PC-9 (cell line): ENCODE results near the gene LKAAEAR1. TPM values are rescaled to one million over a fixed set of nuclear protein-coding genes. Genes with fewer than 3 reads are reported as not detected.
A peak's percentile ranks its signal among the peaks of the same experiment; 100 is the strongest.

Experiments
- BruUV-seq: library from RNA; stranded (reverse); fragments of 400-500 nt; replicated peaks from 2 replicates; lab custom pipeline; 2021; lab: Mats Ljungman, UMichigan
- CTCF ChIA-PET: fragments of 300-600 bp; sonication (Branson Sonifier 250); formaldehyde crosslinking; loops from one replicate; lab custom pipeline; 2022; ENCODE audit warnings: antibody characterized with exemption; lab: Charles Lee
- POLR2A ChIA-PET: fragments of 300-600 bp; sonication (Branson Sonifier 250); formaldehyde crosslinking; loops from one replicate; lab custom pipeline; 2022; ENCODE audit warnings: antibody characterized with exemption; ENCODE audit not compliant: unreplicated experiment; lab: Charles Lee
- DNase-seq, 2 experiments: peaks; one replicate each; pipeline versions ENCODE4 v3.0.0 to v3.0.0-alpha.2; 2015 to 2022; ENCODE audit warnings: mixed read lengths in 1 of 2
- H2AFZ ChIP-seq: fragments of 200-600 bp; sonication (generic); 2 replicates; pipeline ENCODE4 v1.8.1; 2017; ENCODE audit warnings: antibody characterized with exemption
- H3F3A ChIP-seq: fragments of 200-600 bp; sonication (generic); 2 replicates; pipeline ENCODE4 v1.8.1; 2017; ENCODE audit warnings: antibody characterized with exemption, mild to moderate bottlenecking, low read depth; ENCODE audit not compliant: insufficient read depth
- H3K27ac ChIP-seq: fragments of 200-600 bp; sonication (generic); 2 replicates; pipeline ENCODE4 v1.6.1; 2016; ENCODE audit warnings: mixed run types
- H3K27me3 ChIP-seq: fragments of 200-600 bp; sonication (generic); 2 replicates; pipeline ENCODE4 v1.6.1; 2016; ENCODE audit warnings: low read depth, mixed run types; ENCODE audit not compliant: insufficient read depth
- H3K36me3 ChIP-seq: fragments of 200-600 bp; sonication (generic); 2 replicates; pipeline ENCODE4 v1.6.1; 2016; ENCODE audit warnings: low read depth, mixed run types
- H3K4me1 ChIP-seq: fragments of 200-600 bp; sonication (generic); replicated peaks from 2 replicates; pipeline ENCODE4 v1.6.1; 2016; ENCODE audit warnings: mixed run types; ENCODE audit not compliant: insufficient read depth
- H3K4me2 ChIP-seq: fragments of 200-600 bp; sonication (generic); 2 replicates; pipeline ENCODE4 v1.6.1; 2017; ENCODE audit warnings: mixed run types
- H3K4me3 ChIP-seq: fragments of 200-600 bp; sonication (generic); 2 replicates; pipeline ENCODE4 v1.6.1; 2016; ENCODE audit warnings: mixed run types
- H3K79me2 ChIP-seq: fragments of 200-600 bp; sonication (generic); 2 replicates; pipeline ENCODE4 v1.6.1; 2017; ENCODE audit warnings: low read depth, mixed run types
- H3K9me2 ChIP-seq: fragments of 200-600 bp; sonication (generic); 2 replicates; pipeline ENCODE4 v1.8.1; 2017; ENCODE audit warnings: mild to moderate bottlenecking; ENCODE audit not compliant: insufficient read depth
- H3K9me3 ChIP-seq: fragments of 200-600 bp; sonication (generic); 2 replicates; pipeline ENCODE4 v1.8.1; 2016; ENCODE audit warnings: low read depth; ENCODE audit not compliant: insufficient read depth
- H4K20me1 ChIP-seq: fragments of 200-600 bp; sonication (generic); 2 replicates; pipeline ENCODE4 v1.8.1; 2017; ENCODE audit not compliant: insufficient read depth
- CTCF ChIP-seq: fragments of 200-600 bp; sonication (generic); conservative IDR thresholded peaks from 2 replicates; pipeline ENCODE4 v1.6.1; 2017; ENCODE audit warnings: mixed run types, antibody characterized with exemption, mild to moderate bottlenecking, moderate library complexity
- EZH2 ChIP-seq: fragments of 200-600 bp; sonication (generic); IDR thresholded peaks from 2 replicates; pipeline ENCODE4 v1.8.0; 2017; ENCODE audit warnings: antibody characterized with exemption, low read depth
- intact Hi-C: fragments of 100-400 bp; cut with micrococcal nuclease; formaldehyde crosslinking; loops from one replicate; pipeline ENCODE4 v1.10.0; 2022; ENCODE audit not compliant: unreplicated experiment
- total RNA-seq: library from RNA; stranded (reverse); gene quantifications from 2 replicates; pipeline ENCODE4 v1.2.3, GENCODE V29; 2021

Gene LKAAEAR1
- total RNA-seq, 1 experiment from 2014 or later: not detected

GRCh38 chr20:64040231-64041039, 43.8 kb downstream of the LKAAEAR1 start:
- Histone ChIP-seq H3K27me3 (peaks cover 20% of the 10 kb centered on the region; the same call in 1 of the 2 replicates), H3K9me3 (no peaks in the 10 kb centered on the region), H3K4me1 (peaks cover 26% of the 10 kb centered on the region), H3K4me2 (no peak overlapping the region), H3K4me3 (no peak overlapping the region), H3F3A (peaks cover 26% of the 10 kb centered on the region), H3K36me3 (no peaks in the 10 kb centered on the region), H4K20me1 (0 out of 2 replicates have a peak, but pooled peaks cover 3% of the 10 kb centered on the region), H3K27ac (no peak overlapping the region), H2AFZ (no peak overlapping the region), H3K79me2 (no peaks in the 10 kb centered on the region), H3K9me2 (no peaks in the 10 kb centered on the region)
- no peak for TF ChIP-seq CTCF
- no peak for TF ChIP-seq EZH2
- POLR2A ChIA-PET: interaction anchor here (0.6 kb wide), 2 partner anchors 501 to 1166 kb away, joined by 3 to 6 read pairs; no protein-coding TSS in a partner anchor
- CTCF ChIA-PET: interaction anchor here (1.0 to 1.1 kb wide), 2 partner anchors 60 to 80 kb away, joined by 7 read pairs; no protein-coding TSS in a partner anchor
- intact Hi-C loops: no loop called here
- DNase-seq: no peak
- BruUV-seq: no TSS peak

GRCh38 chr20:64039293-64040160, 44.7 kb downstream of the LKAAEAR1 start:
- ChIA-PET CTCF (interaction anchor here (1.1 to 1.6 kb wide), 6 partner anchors 15 to 501 kb away, joined by 4 to 7 read pairs (median 6); no protein-coding TSS in a partner anchor), POLR2A (interaction anchor here (0.6 to 1.4 kb wide), 2 partner anchors 59 to 501 kb away, joined by 3 to 6 read pairs; partner anchors contain the start of gene PRPF6)
- no peaks in the 10 kb centered on the region for H3K79me2 ChIP-seq
- 0 out of 2 replicates have a peak, but pooled peaks cover 4% of the 10 kb centered on the region for H4K20me1 ChIP-seq
- H3K36me3 ChIP-seq: no peaks in the 10 kb centered on the region
- H2AFZ ChIP-seq: peak overlapping the region; percentile 97
- H3K4me3 ChIP-seq: peak overlapping the region; percentile 96
- no peaks in the 10 kb centered on the region for H3K9me2 ChIP-seq
- peaks cover 20% of the 10 kb centered on the region; the same call in 1 of the 2 replicates for H3K27me3 ChIP-seq
- no peak overlapping the region for H3K27ac ChIP-seq
- TF ChIP-seq EZH2 (no peak), CTCF (peak; percentile 20; the same call in 1 of the 2 replicates)
- H3K9me3 ChIP-seq: no peaks in the 10 kb centered on the region
- BruUV-seq: TSS peak; percentile 45
- peaks cover 17% of the 10 kb centered on the region for H3K4me1 ChIP-seq
- H3K4me2 ChIP-seq: peak overlapping the region; percentile 97
- no peak for DNase-seq
- H3F3A ChIP-seq: peaks cover 33% of the 10 kb centered on the region
- intact Hi-C loops: loop anchor here (1.0 to 2.0 kb wide), 3 partner anchors 15 to 81 kb away; partner anchors contain the start of gene TCEA2
